Epithelial cell of esophagus (primary cell): Measurements from ENCODE around the gene ARRDC4.

Experiments used
- DNase-seq: peaks from one replicate; pipeline ENCODE4 v3.0.0; 2010; ENCODE audit warnings: low read depth
- H3K4me3 ChIP-seq: 2 replicates; pipeline ENCODE4 v1.5.1; 2011; ENCODE audit warnings: mild to moderate bottlenecking, low read length, control low read depth
- CTCF ChIP-seq: IDR thresholded peaks from 2 replicates; pipeline ENCODE4 v1.5.1; 2011; ENCODE audit warnings: low read depth, mild to moderate bottlenecking, low read length, control low read depth, inconsistent platforms; ENCODE audit not compliant: insufficient read depth; ENCODE audit errors: missing control alignments

The ARRDC4 gene

DNA sequence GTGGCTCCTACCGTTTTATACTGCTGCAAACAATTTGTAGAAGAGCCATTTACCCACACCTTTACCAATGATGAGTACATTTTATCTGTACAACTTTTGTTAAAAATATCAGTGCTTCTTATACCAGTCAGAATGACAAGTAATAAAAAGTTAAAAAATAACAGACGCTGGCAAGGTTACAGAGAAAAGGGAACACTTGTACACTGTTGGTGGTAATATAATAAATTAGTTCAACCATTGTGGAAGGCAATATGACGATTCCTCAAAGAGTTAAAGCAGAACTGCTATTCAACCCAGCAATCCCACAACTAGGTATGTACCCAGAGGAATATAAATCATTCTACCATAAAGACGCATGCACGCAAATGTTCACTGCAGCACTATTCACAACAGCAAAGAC is 51.9 kb downstream of the ARRDC4 start:
- DNase-seq: no peak
- TF ChIP-seq CTCF: no peak
- H3K4me3 ChIP-seq: no peak overlapping the region

GRCh38 chr15:98013631-98014030 is 53.1 kb downstream of the ARRDC4 start:
- no peak for DNase-seq
- H3K4me3 ChIP-seq: no peak overlapping the region
- TF ChIP-seq CTCF: no peak

- DNase-seq: no peak
- TF ChIP-seq CTCF: no peak
- H3K4me3 ChIP-seq: no peak overlapping the region
These were observed 56.9 kb downstream of the ARRDC4 start for GRCh38 chr15:98017150-98017964.

GRCh38 chr15:98018761-98019351 is 58.4 kb downstream of the ARRDC4 start:
- TF ChIP-seq CTCF: no peak

More at GRCh38 chr15:98018761-98019351, 58.4 kb downstream of the ARRDC4 start:
- no peak overlapping the region for H3K4me3 ChIP-seq
- DNase-seq: no peak
